Ovary (tissue), 3 donors: ENCODE data around the gene C5orf15.

Experiments used
- POLR2A ChIP-seq: fragments of 450-650 bp; IDR thresholded peaks from one replicate; pipeline ENCODE4 v1.6.1; 2017; ENCODE audit warnings: antibody characterized with exemption, mild to moderate bottlenecking, moderate library complexity
- TF ChIP-seq, protein P1 (sequence below), 3 donors: fragments of 450-650 bp in 2 of 3; fragments of 200-600 bp in 1 of 3; IDR thresholded peaks; one replicate each; pipeline versions ENCODE4 v1.5.1 to v1.8.0; 2016 to 2022; ENCODE audit warnings: antibody characterized with exemption in 3 of 3, mild to moderate bottlenecking in 1 of 3
- donor health status: DM: no; HTN: no; CAD: no.

DNA sequence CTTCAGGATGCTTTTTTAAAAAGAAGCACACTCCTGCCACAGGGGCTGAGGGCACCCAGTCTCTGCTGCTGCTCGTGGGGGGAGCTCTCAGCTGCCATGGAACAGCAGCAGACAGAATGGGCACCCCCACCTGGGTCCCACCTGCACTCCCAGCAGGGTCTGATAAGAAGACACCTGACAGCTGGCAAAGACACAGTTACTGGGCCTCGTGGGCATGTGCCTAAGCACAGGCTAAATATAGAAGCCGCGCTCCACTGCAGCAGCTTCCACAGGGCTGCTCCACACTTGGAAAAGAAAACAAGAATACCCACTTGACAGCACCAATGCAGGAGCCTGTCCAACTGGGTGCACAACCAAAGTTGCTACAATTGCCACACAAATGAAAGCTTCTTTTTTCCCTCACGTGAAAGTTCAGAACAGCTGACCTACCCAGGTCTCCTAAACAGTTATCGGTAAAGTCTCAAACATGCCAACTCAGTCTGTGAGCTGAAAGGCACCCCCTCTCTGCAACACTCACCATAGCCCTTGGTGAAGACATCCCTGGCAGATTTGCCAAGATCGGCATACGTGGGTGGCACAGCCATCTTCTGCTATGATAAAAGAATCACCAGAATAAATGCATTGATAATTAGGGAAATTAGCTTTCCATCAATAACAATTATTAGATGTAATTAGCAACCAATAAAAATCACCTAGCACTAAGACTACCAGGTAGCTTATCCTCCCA lies 24.2 kb upstream of the C5orf15 start:
- TF ChIP-seq, protein P1, sequence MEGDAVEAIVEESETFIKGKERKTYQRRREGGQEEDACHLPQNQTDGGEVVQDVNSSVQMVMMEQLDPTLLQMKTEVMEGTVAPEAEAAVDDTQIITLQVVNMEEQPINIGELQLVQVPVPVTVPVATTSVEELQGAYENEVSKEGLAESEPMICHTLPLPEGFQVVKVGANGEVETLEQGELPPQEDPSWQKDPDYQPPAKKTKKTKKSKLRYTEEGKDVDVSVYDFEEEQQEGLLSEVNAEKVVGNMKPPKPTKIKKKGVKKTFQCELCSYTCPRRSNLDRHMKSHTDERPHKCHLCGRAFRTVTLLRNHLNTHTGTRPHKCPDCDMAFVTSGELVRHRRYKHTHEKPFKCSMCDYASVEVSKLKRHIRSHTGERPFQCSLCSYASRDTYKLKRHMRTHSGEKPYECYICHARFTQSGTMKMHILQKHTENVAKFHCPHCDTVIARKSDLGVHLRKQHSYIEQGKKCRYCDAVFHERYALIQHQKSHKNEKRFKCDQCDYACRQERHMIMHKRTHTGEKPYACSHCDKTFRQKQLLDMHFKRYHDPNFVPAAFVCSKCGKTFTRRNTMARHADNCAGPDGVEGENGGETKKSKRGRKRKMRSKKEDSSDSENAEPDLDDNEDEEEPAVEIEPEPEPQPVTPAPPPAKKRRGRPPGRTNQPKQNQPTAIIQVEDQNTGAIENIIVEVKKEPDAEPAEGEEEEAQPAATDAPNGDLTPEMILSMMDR (IDR thresholded peaks at IDR 0.05): no peak
- TF ChIP-seq POLR2A: no peak
